Ishikawa (cell line): Measurements from ENCODE around the gene SHC4.

Experiments used
- CEBPB ChIP-seq: IDR thresholded peaks from 2 replicates; pipeline ENCODE4 v1.6.1; 2012
- CREB1 ChIP-seq: IDR thresholded peaks from 2 replicates; pipeline ENCODE4 v1.6.1; 2012; ENCODE audit warnings: low read depth
- EP300 ChIP-seq: IDR thresholded peaks from 2 replicates; pipeline ENCODE4 v1.6.1; 2012; ENCODE audit warnings: borderline replicate concordance
- TAF1 ChIP-seq: IDR thresholded peaks from 2 replicates; pipeline ENCODE4 v1.6.1; 2012; ENCODE audit warnings: low read depth, mild to moderate bottlenecking
- TCF12 ChIP-seq: IDR thresholded peaks from 2 replicates; pipeline ENCODE4 v1.6.1; 2012; ENCODE audit warnings: low read depth
- YY1 ChIP-seq: IDR thresholded peaks from 2 replicates; pipeline ENCODE4 v1.6.1; 2012; ENCODE audit warnings: low read depth
- ZBTB7A ChIP-seq: IDR thresholded peaks from 2 replicates; pipeline ENCODE4 v1.6.1; 2012; ENCODE audit warnings: low read depth
- TF ChIP-seq, protein P1 (sequence below): IDR thresholded peaks from 2 replicates; pipeline ENCODE4 v1.6.1; 2012; ENCODE audit warnings: low read depth, mild to moderate bottlenecking

DNA sequence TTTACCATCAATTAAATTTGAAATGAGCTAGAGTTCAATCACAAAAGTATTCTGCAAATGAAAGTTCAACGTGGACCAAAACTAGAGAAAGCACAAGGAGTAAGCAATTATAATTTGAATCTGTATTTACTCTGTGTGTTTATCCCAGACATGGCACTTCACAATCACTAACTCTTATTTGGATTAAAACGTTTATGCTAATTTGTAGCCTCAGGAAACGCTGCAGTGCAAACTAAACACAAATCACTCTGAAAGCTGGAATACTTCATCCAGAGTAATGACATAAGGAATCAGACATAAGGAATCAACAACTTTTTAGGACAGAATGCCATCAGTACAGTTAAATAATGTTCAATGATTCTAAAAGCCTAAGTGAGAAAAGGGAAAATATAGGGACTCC lies 171.3 kb downstream of the SHC4 start:
- TF ChIP-seq ZBTB7A (no peak), TCF12 (no peak), CREB1 (no peak), EP300 (no peak), YY1 (no peak), TAF1 (no peak), CEBPB (no peak)
- TF ChIP-seq, protein P1, sequence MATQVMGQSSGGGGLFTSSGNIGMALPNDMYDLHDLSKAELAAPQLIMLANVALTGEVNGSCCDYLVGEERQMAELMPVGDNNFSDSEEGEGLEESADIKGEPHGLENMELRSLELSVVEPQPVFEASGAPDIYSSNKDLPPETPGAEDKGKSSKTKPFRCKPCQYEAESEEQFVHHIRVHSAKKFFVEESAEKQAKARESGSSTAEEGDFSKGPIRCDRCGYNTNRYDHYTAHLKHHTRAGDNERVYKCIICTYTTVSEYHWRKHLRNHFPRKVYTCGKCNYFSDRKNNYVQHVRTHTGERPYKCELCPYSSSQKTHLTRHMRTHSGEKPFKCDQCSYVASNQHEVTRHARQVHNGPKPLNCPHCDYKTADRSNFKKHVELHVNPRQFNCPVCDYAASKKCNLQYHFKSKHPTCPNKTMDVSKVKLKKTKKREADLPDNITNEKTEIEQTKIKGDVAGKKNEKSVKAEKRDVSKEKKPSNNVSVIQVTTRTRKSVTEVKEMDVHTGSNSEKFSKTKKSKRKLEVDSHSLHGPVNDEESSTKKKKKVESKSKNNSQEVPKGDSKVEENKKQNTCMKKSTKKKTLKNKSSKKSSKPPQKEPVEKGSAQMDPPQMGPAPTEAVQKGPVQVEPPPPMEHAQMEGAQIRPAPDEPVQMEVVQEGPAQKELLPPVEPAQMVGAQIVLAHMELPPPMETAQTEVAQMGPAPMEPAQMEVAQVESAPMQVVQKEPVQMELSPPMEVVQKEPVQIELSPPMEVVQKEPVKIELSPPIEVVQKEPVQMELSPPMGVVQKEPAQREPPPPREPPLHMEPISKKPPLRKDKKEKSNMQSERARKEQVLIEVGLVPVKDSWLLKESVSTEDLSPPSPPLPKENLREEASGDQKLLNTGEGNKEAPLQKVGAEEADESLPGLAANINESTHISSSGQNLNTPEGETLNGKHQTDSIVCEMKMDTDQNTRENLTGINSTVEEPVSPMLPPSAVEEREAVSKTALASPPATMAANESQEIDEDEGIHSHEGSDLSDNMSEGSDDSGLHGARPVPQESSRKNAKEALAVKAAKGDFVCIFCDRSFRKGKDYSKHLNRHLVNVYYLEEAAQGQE: no peak
